Measurements from ENCODE around the gene DPP6.

DPP6 gene

GRCh38 chr7:154680894-154681659 lies 628.9 kb downstream of the DPP6 start:
- DNase-seq, result no peak

- no peak for DNase-seq
Measured at GRCh38 chr7:154682003-154682402, 629.8 kb downstream of the DPP6 start.

DNA sequence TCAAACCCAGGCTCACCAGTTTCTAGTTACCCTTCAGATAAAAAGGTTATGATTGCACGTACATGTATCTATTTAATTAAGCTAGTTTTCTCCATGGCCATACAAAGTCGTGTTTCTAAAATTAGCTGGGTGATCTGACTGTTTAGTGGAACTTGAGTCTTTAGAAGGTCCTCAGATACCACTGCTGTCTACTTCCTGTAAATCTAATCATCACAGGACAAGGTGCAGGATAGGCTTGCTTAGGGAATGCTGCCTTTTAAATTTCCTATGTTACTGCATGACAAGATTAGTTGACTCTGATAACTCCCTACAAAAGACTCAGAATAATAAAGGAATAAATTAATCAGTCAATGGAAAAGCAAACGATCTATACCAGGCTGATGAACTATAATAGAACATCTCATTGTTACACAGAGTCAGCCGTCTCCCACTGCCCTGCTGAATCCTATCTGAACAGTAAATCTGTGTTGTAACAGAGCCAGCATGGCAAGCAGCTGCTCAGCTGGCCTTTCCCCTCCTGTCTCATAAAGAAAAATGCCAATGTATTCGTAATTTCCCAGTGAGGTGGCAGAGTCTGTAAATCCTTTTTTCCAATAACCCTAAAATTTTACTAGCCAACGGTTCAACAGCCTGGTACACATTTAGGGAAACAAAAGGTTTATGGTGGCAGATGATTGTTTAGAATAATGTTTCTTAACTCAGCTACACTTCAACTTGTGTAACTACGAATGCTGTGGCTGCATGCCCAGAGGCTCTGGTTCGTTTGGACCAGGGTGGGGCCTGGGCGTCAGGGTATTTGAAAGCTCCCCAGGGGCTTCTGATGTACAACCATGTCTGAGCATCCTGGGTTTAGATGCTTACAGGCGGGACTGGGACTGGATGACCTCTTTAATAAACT lies 632.7 kb downstream of the DPP6 start:
- no peak for DNase-seq

GRCh38 chr7:154685564-154685901 lies 633.3 kb downstream of the DPP6 start:
- DNase-seq, result no peak

DNA sequence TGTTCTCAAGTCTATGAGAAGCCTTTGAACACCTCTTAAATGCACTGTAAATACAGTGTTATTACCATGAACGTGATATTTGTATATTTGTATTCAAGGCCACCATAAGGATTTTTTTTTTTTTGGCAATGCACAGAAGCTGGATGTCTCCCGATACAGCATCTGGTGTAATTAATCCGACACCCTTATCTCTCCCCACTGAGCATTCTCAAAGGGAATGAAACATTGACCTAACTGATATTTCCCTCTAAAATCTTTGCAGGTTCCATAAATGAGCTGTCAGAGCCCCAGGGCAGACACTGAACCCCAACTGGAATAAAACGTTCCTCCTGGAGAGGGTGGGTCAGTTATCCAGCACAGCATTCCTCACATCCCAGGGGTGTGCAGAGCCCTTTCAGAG lies 634.1 kb downstream of the DPP6 start:
- no peak for DNase-seq

DNA sequence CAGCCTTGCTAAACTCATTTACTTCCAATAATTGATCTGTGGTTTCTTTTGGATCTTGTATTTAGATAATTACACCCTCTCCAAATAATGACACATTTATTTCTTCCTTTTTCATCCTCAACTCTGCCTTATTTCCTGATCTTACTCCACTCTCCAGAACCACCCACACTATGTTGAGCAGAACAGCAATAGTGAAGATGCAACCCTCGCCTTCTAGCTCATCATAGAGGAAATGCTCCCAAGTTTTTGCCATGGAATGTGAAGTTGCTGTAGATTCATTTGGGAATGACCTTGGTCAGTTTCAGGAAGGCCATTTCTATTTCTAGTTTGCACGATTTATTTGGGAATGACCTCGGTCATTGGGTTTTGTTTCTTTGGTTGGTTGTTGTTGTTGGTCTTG lies 636.8 kb downstream of the DPP6 start:
- no peak for DNase-seq

- no peak for DNase-seq
Measured at GRCh38 chr7:154690411-154690810, 638.2 kb downstream of the DPP6 start.

GRCh38 chr7:154693661-154694060 lies 641.5 kb downstream of the DPP6 start:
- DNase-seq, result no peak

DNA sequence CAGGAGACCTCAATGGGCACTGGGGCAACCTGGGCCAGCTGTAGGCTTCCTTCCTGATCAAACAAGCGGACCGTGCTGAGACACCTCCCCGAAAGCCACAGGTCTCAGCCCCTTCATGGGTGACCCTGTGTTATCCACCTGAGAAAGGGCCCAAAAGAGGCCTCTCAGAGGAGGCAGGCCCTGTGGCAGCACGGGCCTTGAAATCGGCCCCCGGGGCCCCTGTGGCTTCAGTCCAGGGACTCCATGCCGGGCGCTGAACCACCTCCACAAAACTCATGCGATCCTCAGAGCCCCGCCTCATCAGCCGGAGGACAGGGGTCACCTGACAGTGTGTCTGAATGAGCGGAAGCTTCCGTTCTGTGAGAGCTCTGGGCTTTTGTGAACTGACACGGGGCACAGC lies 643.6 kb downstream of the DPP6 start:
- DNase-seq, result no peak

GRCh38 chr7:154696556-154696955 lies 644.4 kb downstream of the DPP6 start:
- no peak for DNase-seq

GRCh38 chr7:154698726-154699291 lies 646.6 kb downstream of the DPP6 start:
- no peak for DNase-seq

- DNase-seq, result no peak
Measured at GRCh38 chr7:154699417-154699816, 647.2 kb downstream of the DPP6 start.

DNA sequence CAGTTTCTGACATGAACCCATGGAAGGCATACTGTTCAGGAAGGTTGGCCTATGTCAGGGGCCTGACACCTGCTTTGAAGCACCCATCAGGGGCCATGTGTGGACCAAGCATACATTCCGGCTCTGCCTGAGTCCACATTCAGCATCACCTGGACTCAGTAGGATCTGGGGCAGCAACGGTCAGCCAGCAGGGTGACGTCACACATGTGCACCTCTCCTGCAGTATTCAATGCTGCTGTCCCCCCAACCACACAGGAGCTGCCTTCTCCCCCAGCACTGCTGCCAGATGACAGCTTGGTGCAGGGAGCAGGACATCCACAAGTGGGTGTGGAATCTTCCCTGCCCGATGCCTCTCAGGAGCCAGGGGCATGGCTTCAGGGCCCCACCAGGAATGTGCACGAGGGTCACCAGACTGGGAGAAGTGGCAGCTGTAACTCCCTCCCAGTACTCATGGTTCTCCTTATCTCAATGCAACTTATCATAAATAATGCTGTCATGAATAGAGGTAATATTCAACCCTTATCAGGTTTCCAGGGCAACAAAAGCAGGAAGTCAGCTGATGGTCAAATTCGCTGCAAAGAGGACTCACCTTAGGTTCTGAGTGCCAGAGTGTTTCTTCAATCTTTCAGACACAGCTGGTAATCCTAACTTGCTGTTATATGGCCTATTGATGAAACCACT lies 657.8 kb downstream of the DPP6 start:
- no peak for DNase-seq

DNA sequence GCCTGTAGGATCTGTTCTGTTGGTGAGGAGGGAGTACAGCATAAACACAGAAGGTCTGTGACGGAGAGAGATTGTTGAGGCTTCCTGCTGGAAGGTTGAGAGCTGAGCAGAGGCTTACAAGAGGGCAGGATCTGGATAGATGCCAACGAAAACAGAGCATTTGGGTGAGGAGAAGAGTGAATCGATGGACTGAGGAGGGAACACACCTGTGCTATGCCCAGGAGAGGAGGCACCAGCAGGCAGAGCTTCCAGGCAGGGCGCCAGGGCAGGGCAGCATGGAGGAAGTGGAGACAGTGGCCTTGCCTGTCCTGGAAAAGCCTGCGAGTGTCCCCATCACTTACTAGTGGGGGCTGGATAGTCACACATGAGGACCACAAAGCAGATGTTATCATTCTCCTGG lies 667.8 kb downstream of the DPP6 start:
- DNase-seq, result no peak

GRCh38 chr7:154721086-154721485 lies 668.9 kb downstream of the DPP6 start:
- DNase-seq, result no peak

DNA sequence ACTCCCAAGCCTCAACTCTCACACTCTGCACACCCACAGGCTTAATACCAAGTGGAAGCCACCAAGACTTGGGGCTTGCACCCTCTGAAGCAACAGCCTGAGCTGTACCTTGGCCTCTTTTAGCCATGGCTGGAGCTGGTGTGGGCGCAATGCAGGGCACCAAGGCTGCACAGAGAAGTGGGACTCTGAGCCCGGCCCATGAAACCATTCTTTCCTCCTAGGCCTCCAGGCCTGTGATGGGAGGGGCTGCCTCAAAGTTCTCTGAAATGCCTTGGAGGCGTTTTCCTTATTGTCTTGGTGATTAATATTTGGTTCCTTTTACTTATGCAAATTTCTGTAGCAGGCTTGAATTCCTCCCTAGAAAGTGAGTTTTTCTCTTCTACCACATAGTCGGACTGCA lies 674.2 kb downstream of the DPP6 start:
- DNase-seq, result no peak

- no peak for DNase-seq
Measured at GRCh38 chr7:154729056-154729455, 676.9 kb downstream of the DPP6 start.

DNA sequence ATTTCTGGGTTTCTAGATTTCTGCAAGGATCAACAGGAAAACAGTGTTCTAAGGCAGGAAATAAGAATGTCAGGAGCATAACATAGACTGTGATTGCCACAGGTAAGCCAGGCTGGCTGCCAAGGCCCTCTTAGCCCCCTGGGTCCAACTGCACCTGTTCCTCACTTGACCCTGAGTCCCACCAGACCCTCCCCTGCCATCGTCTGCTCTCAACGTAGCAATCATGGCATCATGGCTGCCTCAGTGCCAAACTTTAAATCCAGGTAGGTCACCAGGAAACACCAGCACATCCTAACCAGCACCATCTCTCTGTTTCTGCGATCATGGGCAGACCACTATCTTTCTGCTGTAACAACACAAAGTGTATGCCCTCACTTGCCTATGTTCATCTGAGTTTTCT lies 683.6 kb downstream of the DPP6 start:
- DNase-seq, result no peak

DNA sequence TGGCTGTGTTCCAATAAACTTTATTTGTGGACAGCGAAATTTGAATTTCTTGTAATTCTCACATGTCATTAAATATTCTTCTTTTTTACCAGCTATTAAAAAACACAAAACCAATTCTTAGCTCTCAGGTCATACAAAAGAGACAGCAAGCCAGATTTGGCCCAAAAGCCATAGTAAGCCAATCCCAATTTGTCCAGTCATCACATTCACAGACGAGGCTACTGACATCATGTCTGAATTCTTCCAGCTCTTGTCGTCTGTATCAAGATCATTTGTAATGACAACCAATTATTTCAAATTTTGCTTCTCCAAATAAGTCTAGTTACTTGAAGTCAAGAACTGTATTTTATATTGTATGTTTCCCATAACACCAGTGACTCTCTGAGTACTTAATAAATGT lies 684.2 kb downstream of the DPP6 start:
- no peak for DNase-seq

DNA sequence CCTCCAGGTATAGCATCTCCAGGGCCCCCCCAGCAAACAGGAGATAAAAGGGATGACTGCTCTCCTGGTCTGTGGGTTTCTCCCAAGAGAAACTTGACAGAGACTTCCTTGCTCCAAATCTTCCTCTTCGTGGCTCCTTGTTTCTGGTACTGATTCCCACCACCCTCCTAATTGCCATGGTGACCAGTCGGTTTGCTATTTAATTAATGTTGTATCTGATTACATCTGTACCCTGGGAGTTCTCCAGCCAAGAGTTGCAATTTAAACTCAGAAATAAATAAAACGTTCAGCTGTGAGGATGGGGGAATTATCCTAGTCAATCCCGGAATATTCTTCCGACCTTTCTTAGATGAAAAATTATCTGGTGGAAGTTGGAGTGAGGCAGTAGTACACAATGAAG lies 686.0 kb downstream of the DPP6 start:
- DNase-seq, result no peak

DNA sequence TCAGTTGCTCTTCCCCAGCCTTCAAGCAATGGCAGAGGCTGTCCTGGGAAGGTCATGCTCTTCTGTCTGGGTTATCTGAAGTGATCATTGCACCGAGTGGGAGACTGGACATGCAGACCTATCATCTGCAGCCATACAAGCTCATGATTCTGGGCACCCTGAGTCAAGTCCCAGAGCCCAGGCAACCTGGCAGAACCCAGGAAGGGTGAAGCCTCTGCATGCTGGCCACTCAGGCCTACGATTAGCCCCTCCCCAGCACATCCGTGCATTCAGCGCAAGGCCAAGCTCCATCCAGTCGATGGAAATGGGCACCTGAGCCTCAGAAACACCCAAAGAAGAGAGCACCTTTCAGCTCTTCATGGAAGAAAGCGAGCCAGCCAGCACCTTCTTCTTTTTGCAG lies 688.9 kb downstream of the DPP6 start:
- no peak for DNase-seq

DNA sequence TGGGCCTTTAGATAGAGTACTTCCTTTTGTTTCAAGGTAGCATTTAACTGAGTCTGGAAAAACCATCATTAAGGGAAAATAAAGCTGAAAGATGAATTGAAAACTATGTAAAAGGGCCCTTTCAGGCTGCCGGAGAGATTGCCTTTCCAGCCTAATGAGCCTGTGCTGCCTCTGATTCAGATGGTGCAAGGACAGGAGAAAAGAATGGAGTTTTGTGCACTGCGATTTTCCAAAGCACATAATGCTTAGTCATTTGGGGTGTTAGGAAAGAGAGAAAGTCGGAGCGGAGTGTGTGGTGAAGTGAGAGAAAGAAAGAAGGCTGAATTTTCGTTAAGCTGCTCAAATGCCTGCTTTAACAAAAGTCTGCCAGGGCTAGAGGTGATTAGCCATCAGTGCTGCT lies 691.0 kb downstream of the DPP6 start:
- DNase-seq, result no peak

- DNase-seq, result no peak
Measured at GRCh38 chr7:154744256-154744860, 692.2 kb downstream of the DPP6 start.

All from NCI-H1048 (cell line).